Immature natural killer cell (primary cell): ENCODE measurements around the gene RCSD1. TPM values are rescaled to one million over a fixed set of nuclear protein-coding genes. Genes with fewer than 3 reads are reported as not detected.
A peak's percentile ranks its signal among the peaks of the same experiment; 100 is the strongest.

Source experiments
- DNase-seq, 3 donors: peaks; one replicate each; pipeline ENCODE4 v3.0.0; 2022; ENCODE audit warnings: mixed read lengths in 1 of 3
- H3K27ac Mint-ChIP-seq, 6 donors: one replicate each; pipeline ENCODE4 v1.8.0; 2020; ENCODE audit warnings: mixed read lengths in 6 of 6, mild to moderate bottlenecking in 5 of 6, inconsistent platforms in 4 of 6, moderate library complexity in 3 of 6
- H3K27me3 Mint-ChIP-seq, 3 donors: one replicate each; pipeline ENCODE4 v1.8.0; 2020 to 2021; ENCODE audit warnings: low read depth in 3 of 3, mild to moderate bottlenecking in 3 of 3, mixed read lengths in 3 of 3, moderate library complexity in 3 of 3, inconsistent platforms in 1 of 3
- H3K36me3 Mint-ChIP-seq, 3 donors: one replicate each; pipeline ENCODE4 v1.8.0; 2020; ENCODE audit warnings: mixed read lengths in 3 of 3, inconsistent platforms in 2 of 3, mild to moderate bottlenecking in 2 of 3
- H3K4me1 Mint-ChIP-seq, 2 donors: one replicate each; pipeline ENCODE4 v1.8.0; 2020; ENCODE audit warnings: inconsistent platforms in 2 of 2, mild to moderate bottlenecking in 2 of 2, mixed read lengths in 2 of 2, moderate library complexity in 1 of 2
- H3K4me3 Mint-ChIP-seq, 5 donors: one replicate each; pipeline ENCODE4 v1.8.0; 2020; ENCODE audit warnings: mild to moderate bottlenecking in 5 of 5, mixed read lengths in 5 of 5, inconsistent platforms in 3 of 5, moderate library complexity in 3 of 5
- H3K9me3 Mint-ChIP-seq, 6 donors: one replicate each; pipeline ENCODE4 v1.8.0; 2020; ENCODE audit warnings: mild to moderate bottlenecking in 6 of 6, mixed read lengths in 6 of 6, inconsistent platforms in 4 of 6, moderate library complexity in 3 of 6
- polyA plus RNA-seq, 3 donors: library from polyadenylated mRNA; unstranded; fragments of 300-500 nt; fragmentation: Illumina TruSeq; gene quantifications; one replicate each; pipeline ENCODE4 v1.2.3, GENCODE V29; 2021

Gene RCSD1
- polyA plus RNA-seq, 3 donors from 2014 or later = 96.2 to 179 (median 129) TPM

DNA sequence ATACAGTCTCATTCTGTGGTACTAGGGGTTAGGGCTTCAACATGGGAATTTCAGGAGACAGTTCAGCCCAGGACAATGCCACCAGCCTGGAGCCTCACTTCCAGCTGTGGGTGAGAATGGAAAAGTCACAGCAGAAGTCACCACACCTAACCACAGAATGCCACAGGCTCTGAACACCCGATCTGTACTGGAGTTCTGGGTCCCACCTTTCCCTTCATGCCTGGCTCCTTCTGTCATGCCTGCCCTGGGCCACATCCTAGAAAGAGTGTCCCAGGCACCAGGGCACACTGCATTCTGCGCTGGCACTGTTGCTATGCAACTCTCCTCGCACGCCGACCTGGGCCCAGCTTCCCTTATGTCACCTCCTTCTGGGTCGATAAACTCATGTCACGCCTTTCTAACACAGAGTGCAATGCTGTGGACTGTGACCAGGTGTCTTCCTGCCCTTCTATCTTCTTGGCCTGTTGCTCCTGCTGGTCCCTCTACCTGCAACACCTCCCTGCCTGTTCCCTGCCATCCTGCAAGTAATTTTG is 21.2 kb downstream of the RCSD1 start:
- no peaks in the 10 kb centered on the region for H3K9me3 Mint-ChIP-seq

DNA sequence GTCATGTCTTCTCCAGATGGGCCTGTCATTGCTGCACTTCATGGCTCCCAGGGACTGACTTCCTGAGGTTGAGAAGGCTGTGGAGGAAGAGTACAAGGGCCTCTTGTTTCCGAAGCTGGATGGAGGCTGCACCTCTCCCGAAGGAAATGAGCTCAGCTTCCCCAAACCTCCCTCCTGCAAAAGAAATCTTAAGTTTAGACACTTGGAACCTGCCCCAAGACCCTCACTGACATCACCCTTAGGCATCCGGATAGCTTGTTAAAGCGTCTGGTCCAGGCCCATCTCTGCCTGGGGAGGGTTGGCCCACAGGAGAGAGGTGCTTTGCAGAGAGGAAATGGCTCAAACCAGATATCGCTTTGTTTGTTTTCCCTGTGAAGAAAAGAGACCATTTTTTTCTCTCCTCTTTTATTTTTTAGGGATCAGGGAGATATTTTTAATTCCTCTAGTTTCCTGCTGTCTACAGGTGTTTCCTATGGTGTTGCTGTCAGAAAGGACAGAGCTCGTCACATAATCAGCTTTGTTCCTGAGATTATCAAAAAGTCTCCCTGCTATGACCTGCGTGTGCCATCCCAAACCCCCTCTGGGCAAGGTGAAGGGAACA is 25.0 kb downstream of the RCSD1 start:
- Mint-ChIP-seq H3K9me3 (no peaks in the 10 kb centered on the region), H3K36me3 (peaks cover 0 to 8% (median 0%) of the 10 kb centered on the region in 3 donors), H3K4me3 (peak overlapping the region; percentile 21 to 40 (median 31)), H3K27ac (peak overlapping the region; percentile 65 to 92 (median 88)), H3K27me3 (no peaks in the 10 kb centered on the region), H3K4me1 (peaks cover 0 to 92% of the 10 kb centered on the region in 2 donors)
- no peak for DNase-seq

More for the DNA sequence above, 21.2 kb downstream of the RCSD1 start:
- Mint-ChIP-seq H3K36me3 (peaks cover 0 to 3% (median 0%) of the 10 kb centered on the region in 3 donors), H3K27ac (peak overlapping the region; percentile 92 to 98 (median 96)), H3K27me3 (peaks cover 0 to 5% (median 0%) of the 10 kb centered on the region in 3 donors), H3K4me3 (peak overlapping the region; percentile 75 to 82 (median 80)), H3K4me1 (peaks cover 4 to 83% of the 10 kb centered on the region in 2 donors)
- peak in 2 of 3 donors; percentile 30 to 41 for DNase-seq

DNA sequence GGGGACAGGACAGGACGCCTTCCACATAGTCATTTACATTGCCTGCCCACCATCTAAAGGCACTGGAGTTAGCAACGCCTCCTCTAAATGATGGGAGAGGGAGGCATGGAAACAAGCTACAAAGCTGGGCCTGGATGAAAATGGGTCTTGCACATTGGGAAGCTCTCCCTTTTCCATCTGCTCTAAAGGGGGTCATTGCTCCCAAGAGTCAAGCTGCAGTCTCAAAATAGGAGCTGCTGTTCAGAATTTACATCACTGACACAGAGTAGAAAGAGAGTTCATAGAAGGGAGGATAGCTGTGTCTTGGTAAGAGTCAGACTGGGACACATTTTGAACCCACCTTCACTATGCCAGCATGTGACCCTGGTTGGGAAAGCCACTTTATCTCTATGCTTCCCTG is 26.6 kb downstream of the RCSD1 start:
- Mint-ChIP-seq H3K9me3 (no peaks in the 10 kb centered on the region), H3K36me3 (peaks cover 0 to 8% (median 0%) of the 10 kb centered on the region in 3 donors), H3K27me3 (no peaks in the 10 kb centered on the region), H3K4me3 (no peak overlapping the region), H3K27ac (peak overlapping the region; percentile 5 to 81 (median 65)), H3K4me1 (peaks cover 0 to 92% of the 10 kb centered on the region in 2 donors)
- no peak for DNase-seq

DNA sequence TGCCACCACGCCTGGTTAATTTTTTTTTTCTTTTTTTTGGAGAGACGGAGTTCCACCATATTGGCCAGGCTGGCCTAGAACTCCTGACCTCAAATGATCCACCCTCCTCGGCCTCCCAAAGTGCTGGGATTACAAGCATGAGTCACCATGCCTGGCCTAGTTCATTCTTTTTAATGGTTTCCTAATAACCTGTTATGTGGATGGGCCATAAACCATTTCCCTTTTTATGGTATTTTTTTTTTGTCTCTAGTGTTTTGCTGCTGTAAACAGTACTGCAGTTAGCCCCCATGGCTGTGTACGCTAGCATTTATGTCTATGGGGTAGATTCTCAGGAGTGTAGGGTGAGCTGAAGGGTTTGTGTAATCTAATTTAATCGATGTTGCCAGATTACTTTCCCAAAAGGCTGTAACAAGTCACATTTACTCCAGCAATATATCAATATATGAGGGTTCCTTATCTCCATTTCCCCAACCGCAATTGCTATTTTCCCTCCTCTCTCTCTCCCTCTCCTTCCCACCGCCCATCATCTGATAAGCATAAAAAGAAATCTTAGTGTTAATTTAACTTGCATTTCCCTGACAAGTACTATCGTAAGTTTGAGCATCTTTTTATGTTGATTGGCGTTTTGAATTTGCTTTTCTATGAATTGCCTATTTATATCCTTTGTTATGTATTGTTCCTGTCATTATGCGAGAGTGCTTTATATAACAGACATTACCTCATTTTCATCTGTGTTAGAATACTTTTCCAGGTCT is 28.7 kb downstream of the RCSD1 start:
- Mint-ChIP-seq H3K4me1 (peaks cover 0 to 96% of the 10 kb centered on the region in 2 donors), H3K9me3 (no peaks in the 10 kb centered on the region), H3K27me3 (no peaks in the 10 kb centered on the region), H3K27ac (peak overlapping the region; percentile 55 to 88 (median 78)), H3K36me3 (peaks cover 0 to 8% (median 0%) of the 10 kb centered on the region in 3 donors), H3K4me3 (peak overlapping the region in 3 of 5 donors; percentile 8 to 33 (median 28))
- DNase-seq = no peak

DNA sequence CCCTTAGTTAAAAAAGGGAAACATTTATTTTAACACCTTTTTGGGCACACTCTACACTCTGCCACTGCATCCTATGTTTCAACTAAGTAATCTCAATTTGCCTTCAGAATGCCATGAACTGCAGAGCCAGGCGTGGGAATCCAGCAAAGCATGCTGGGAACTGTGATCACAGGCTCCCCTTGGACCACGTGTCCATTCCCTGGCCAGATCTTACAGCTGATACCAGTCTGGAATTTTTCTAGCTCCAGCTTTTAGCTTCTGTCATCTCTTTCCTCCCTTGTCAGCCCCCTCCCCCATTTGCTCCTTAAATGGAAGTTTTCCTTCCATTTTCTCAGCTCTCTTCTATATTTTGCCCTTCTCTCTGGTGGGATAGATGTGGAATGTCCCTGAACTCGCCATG is 29.4 kb downstream of the RCSD1 start:
- Mint-ChIP-seq H3K9me3 (no peaks in the 10 kb centered on the region), H3K4me1 (peaks cover 0 to 96% of the 10 kb centered on the region in 2 donors), H3K27me3 (no peaks in the 10 kb centered on the region), H3K4me3 (peak overlapping the region in 4 of 5 donors; percentile 1 to 34 (median 18)), H3K27ac (peak overlapping the region; percentile 67 to 88 (median 72)), H3K36me3 (peaks cover 0 to 5% (median 0%) of the 10 kb centered on the region in 3 donors)
- DNase-seq = no peak

DNA sequence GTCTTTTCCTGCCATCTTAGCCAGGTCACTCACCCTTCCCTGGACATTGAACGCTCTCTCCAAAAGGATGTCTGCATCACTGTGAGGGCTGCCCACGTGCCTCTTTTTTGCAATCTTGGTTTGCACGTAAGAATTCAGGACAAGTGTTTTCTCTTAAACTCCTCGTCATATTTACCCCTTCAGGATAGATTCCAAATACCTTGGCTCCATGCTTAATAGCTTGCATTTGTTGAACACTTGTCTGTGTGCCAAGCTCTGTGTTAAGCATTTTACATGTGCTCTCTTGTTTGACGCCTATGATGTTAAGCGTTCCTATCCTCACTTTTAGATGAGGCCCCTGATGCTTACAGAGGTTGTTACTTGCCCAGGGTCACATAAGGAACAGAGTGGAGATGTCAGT is 29.8 kb downstream of the RCSD1 start:
- no peaks in the 10 kb centered on the region for H3K27me3 Mint-ChIP-seq

DNA sequence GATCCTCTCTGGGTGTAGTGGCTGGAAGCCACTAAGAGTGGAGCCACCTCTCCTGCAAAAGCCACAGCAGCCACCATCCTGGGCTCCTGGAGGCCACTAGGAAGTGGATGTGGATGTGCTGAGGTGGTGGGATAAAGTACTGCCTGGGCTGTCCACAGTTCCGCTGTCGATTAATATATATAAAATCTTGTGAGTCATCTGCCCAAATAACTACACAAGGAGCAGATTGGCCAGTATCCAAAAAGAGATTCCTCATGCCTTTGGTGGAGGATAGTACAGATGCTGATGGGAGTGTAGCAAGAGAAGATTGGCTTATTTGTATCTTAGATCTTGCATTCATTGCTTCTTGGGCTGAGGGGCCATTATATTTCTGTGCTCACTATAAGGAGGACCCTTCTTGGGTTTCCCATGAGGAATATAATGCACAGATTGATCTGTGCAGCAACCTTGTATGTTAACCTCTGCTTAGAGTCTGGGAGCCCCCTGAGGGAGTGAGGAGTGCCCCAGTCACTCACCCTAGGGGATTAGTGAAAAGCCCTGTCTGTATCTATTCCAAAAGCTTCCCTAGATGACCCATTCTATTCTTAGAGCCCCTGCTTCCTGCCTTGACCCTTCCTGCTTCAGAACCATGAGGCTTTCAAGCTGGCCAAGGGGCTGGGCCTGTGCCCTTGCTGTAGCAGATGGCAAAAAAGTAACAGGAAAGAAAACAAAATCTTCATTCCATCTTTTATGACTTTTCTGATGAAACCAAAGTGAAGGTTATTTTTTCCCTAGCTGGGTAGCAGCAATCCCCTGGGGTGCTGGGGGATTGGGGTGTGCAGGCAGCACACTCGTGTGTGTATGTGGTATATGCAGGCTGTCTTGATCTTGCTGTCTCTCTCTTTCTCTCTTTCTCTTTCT is 31.7 kb downstream of the RCSD1 start:
- Mint-ChIP-seq H3K9me3 (no peaks in the 10 kb centered on the region), H3K27ac (peak overlapping the region; percentile 67 to 89 (median 74)), H3K4me3 (peak overlapping the region in 1 of 5 donors; percentile 24), H3K4me1 (peaks cover 0 to 97% of the 10 kb centered on the region in 2 donors), H3K36me3 (peaks cover 0 to 5% (median 0%) of the 10 kb centered on the region in 3 donors), H3K27me3 (no peaks in the 10 kb centered on the region)
- no peak for DNase-seq

More for the DNA sequence above, 29.8 kb downstream of the RCSD1 start:
- H3K4me1 Mint-ChIP-seq = peaks cover 0 to 96% of the 10 kb centered on the region in 2 donors
- no peak for DNase-seq
- H3K27ac Mint-ChIP-seq = peak overlapping the region; percentile 67 to 88 (median 72)
- H3K4me3 Mint-ChIP-seq = peak overlapping the region in 3 of 5 donors; percentile 15 to 34 (median 20)
- H3K9me3 Mint-ChIP-seq = no peaks in the 10 kb centered on the region
- H3K36me3 Mint-ChIP-seq = peaks cover 0 to 5% (median 0%) of the 10 kb centered on the region in 3 donors

DNA sequence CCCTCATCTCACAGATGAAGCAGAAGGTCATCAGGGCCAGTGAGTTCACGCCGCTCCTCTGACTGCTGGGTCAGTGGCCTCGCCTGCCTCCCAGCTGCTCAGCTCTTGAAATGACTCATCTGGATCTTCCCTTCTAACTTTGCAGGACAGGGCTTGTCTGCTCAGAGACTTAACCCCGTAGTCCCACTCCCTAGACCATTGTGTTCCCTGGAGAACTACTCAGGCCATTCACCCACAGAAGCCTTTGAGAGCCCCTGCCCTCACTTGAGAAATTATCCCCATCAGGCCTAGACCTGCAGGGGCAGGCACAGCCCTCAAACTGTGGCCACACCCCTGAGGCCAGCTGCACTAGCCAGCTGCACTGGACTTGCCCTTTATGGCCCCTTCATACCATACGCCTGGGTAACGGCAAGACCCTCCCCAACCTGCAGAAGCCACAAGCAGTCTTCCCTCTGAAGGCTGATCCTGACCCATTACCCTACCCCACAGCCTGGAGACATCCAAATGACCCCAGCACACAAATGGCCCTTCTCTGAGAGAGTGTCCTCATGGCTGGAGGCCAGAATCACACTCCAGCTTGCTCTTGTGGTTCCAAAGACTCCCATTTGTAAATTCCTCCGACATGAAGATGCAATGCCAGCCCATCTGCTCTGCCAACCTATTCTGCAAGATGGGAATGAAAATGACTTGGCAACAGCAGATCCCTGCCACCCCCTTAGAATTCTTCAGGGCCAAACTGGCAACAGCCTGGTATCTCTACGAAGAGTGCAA is 33.2 kb downstream of the RCSD1 start:
- no peak for DNase-seq
- Mint-ChIP-seq H3K4me3 (peak overlapping the region in 1 of 5 donors; percentile 37), H3K9me3 (no peaks in the 10 kb centered on the region), H3K27ac (peak overlapping the region; percentile 50 to 77 (median 64)), H3K4me1 (peaks cover 0 to 97% of the 10 kb centered on the region in 2 donors), H3K36me3 (peaks cover 0 to 8% (median 0%) of the 10 kb centered on the region in 3 donors), H3K27me3 (no peaks in the 10 kb centered on the region)

DNA sequence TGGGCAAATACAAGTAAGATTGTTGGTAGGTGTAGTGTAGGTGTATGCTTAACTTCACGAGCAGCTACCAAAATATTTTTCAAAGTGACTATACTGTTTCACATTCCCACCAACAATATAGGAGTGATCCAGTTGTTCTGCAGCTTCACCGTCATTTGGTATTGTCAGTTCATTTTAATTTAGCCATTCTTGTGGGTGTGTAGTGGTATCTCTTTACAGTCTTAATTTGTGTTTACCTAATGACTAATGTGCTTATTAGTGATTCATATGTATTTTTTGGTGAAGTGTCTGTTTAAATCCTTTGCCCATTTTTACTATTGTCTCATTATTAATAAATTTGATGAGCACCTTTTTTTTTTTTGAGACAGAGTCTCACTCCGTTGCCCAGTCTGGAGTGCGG is 35.4 kb downstream of the RCSD1 start:
- Mint-ChIP-seq H3K27me3 (no peaks in the 10 kb centered on the region), H3K4me1 (peaks cover 0 to 97% of the 10 kb centered on the region in 2 donors), H3K9me3 (no peaks in the 10 kb centered on the region), H3K4me3 (peak overlapping the region in 1 of 5 donors; percentile 21), H3K27ac (peak overlapping the region in 5 of 6 donors; percentile 24 to 80 (median 58)), H3K36me3 (peaks cover 0 to 3% (median 0%) of the 10 kb centered on the region in 3 donors)
- DNase-seq = no peak

DNA sequence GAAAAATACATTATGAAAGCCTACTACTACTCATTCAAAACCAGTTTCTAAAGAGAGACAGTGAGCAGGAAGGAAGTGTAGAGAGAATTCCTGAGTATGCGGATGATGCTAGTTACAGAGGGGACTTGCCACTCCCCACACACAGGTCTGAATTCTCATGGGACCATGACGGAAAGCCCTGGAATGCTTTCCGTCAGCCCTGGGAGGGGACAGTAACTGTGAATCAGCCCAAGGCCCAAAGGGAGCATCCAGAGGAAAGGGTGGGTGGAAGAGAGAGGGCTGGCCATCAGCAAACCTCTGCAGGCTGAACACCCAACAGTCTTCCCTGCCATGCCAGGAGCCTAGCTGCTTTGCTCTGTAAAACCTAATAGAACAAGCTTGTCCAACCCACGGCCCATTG is 36.4 kb downstream of the RCSD1 start:
- peak overlapping the region; percentile 7 to 74 (median 60) for H3K27ac Mint-ChIP-seq
- H3K4me1 Mint-ChIP-seq = peaks cover 0 to 97% of the 10 kb centered on the region in 2 donors
- DNase-seq = no peak
- no peak overlapping the region for H3K4me3 Mint-ChIP-seq
- peaks cover 0 to 2% (median 0%) of the 10 kb centered on the region in 3 donors for H3K27me3 Mint-ChIP-seq
- H3K36me3 Mint-ChIP-seq = peaks cover 0 to 3% (median 0%) of the 10 kb centered on the region in 3 donors
- no peaks in the 10 kb centered on the region for H3K9me3 Mint-ChIP-seq

DNA sequence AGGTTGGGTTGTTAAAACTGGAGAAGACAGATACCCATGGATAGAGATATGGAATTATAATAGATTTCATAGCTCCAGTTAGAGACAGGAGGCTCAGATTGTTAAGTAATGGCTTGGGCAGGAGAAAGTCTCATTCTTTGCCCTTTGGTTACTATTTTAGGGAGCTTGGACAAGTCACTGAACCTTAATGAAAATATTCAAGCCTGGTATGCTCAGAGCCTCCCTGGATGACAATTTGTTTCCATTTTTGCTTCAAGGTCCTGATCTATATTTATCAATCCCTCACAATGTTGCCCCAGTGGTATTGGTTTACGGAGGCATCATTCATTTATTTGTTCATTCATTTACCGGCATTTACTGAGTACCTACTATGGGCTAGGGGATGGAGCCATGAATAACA is 37.5 kb downstream of the RCSD1 start:
- Mint-ChIP-seq H3K27me3 (peaks cover 0 to 2% (median 0%) of the 10 kb centered on the region in 3 donors), H3K9me3 (no peaks in the 10 kb centered on the region), H3K4me3 (no peak overlapping the region), H3K36me3 (peaks cover 0 to 6% (median 3%) of the 10 kb centered on the region in 3 donors), H3K4me1 (peaks cover 0 to 97% of the 10 kb centered on the region in 2 donors), H3K27ac (peak overlapping the region in 5 of 6 donors; percentile 12 to 61 (median 26))
- no peak for DNase-seq

DNA sequence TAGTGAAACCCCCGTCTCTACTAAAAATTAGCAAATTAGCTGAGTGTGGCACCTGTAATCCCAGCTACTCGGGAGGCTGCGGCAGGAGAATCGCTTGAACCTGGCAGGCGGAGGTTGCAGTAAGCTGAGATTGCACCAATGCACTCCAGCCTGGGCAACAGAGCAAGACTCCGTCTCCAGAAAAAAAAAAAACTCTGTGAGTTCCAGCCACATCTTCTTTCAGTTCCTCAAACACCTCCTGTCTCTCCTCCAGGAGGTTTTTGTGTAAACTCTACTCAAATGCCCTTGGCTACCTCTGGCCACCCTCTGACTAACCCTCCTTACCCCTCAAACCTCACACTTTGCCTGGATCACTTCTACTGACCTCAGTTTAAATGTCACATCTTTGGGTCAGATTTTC is 38.1 kb downstream of the RCSD1 start:
- peaks cover 0 to 96% of the 10 kb centered on the region in 2 donors for H3K4me1 Mint-ChIP-seq
- H3K9me3 Mint-ChIP-seq = no peaks in the 10 kb centered on the region
- peaks cover 0 to 2% (median 0%) of the 10 kb centered on the region in 3 donors for H3K27me3 Mint-ChIP-seq
- peaks cover 0 to 6% (median 3%) of the 10 kb centered on the region in 3 donors for H3K36me3 Mint-ChIP-seq
- H3K27ac Mint-ChIP-seq = peak overlapping the region; percentile 17 to 84 (median 56)
- peak overlapping the region in 1 of 5 donors; percentile 15 for H3K4me3 Mint-ChIP-seq
- DNase-seq = no peak
